GM13976 (cell line): Measurements from ENCODE around the gene BCL2L2.

ENCODE experiments used
- DNase-seq: peaks from one replicate; pipeline ENCODE4 v3.0.0; 2012; ENCODE audit warnings: low spot score
- CTCF ChIP-seq: IDR thresholded peaks from 2 replicates; pipeline ENCODE4 v1.5.1; 2012; ENCODE audit warnings: borderline replicate concordance, mild to moderate bottlenecking; ENCODE audit not compliant: insufficient read depth; ENCODE audit errors: extremely low read depth, missing control alignments, control extremely low read depth
- in situ Hi-C: fragments of 300-500 bp; cut with MboI; formaldehyde crosslinking; loops from one replicate; pipeline ENCODE4 v1.12.0; 2022; ENCODE audit warnings: low sequenced_read_pairs, mixed read lengths, inconsistent platforms; ENCODE audit not compliant: unreplicated experiment

Gene BCL2L2

GRCh38 chr14:23307687-23308644 lies 1.3 kb downstream of the BCL2L2 start:
- no peak for TF ChIP-seq CTCF
- in situ Hi-C loops: no loop called here
- DNase-seq: no peak

- no peak for DNase-seq
- in situ Hi-C loops: no loop called here
- TF ChIP-seq CTCF: no peak
Observed at GRCh38 chr14:23308721-23309445, 2.2 kb downstream of the BCL2L2 start.

DNA sequence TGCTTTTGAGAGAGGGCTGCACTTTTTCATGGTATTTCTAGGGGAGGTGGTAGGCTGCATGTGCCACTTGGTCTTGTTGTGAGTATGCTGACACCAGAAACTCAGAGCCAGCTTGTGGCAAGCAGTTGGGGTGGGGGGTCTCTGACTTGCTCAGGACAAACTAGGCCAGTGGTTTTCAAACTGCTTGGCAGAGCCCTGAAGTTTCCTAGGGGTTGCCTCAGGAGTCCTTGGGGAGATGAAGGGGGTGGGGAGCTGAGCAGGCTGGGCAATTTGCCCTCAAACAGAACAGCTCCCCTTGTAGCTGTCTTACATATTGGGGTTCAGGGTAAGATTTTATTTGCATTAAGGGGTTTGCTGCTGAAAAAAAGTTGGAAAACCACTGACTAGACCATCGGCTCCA lies 3.9 kb downstream of the BCL2L2 start:
- TF ChIP-seq CTCF: no peak
- in situ Hi-C loops: no loop called here
- no peak for DNase-seq

DNA sequence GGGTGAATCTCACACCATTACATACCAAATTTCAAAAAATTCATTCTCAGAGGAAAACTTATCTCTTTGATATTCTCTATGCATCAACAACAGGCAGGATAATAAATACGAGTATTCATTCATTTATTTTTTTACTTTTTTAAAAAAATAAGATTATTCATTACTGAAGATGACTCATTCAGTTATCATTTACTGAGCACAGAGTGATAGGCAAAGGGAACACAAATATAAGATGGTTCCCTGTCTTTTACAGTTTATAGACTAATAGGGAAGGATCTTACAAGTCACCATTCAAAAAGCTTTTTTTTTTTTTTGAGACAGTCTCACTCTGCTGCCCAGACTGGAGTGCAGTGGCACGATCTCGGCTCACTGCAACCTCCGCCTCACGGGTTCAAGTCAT lies 9.7 kb downstream of the BCL2L2 start:
- no peak for DNase-seq
- in situ Hi-C loops: no loop called here
- no peak for TF ChIP-seq CTCF

DNA sequence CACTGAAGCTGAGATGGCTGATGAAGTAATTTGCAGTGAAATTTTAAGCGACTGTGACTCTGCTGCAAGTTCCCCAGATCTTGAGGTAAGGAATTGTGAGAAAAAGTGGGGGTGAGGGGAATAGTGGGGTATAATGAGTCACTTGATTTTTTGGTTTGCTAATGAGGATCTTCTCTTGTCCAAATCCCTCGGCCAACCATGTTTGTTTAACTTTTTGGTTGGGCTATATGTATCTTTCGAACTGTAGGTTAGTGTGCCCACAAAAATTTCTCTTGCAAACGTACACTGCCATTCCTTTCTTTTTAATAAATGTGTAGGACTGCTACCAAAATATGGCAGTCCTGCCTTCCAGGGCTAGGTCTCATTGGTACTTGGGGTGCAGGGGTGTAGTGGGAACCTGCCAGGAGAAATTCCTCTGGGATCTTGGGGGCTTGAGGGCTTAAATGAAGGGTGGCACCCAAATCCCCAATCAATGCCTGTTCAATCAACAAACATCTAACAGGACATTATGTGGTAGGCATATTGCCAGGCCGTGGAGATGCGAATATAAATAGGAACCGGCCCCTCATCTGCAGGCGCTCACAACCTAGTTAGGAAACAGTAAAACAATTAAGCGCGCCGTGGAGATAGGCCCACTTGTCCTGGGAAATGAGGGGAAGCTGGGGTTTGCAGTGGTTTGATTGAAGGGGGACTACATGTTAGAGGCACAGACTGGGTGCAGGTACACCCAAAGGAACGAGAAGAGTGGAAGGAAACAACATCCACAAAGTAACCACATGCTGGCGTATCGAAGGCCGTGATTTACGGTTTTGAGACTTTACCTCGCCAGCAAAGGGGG lies 13.3 kb downstream of the BCL2L2 start:
- in situ Hi-C loops: no loop called here
- DNase-seq: no peak
- TF ChIP-seq CTCF: no peak
